ENCODE results near the gene RBM33. TPM values are rescaled to one million over a fixed set of nuclear protein-coding genes. Genes with fewer than 3 reads are reported as not detected.

Gene RBM33
- total RNA-seq, 1 donor from 2014 or later, result 21.8 TPM

GRCh38 chr7:155724327-155725005 is 80.0 kb downstream of the RBM33 start:
- no peak for DNase-seq (ENCODE audit: low read depth, low spot score)

- DNase-seq (ENCODE audit: low read depth, low spot score), result no peak
Observed at GRCh38 chr7:155725006-155725355, 80.5 kb downstream of the RBM33 start.

GRCh38 chr7:155727616-155728015 is 83.2 kb downstream of the RBM33 start:
- DNase-seq (ENCODE audit: low read depth, low spot score), result no peak

DNA sequence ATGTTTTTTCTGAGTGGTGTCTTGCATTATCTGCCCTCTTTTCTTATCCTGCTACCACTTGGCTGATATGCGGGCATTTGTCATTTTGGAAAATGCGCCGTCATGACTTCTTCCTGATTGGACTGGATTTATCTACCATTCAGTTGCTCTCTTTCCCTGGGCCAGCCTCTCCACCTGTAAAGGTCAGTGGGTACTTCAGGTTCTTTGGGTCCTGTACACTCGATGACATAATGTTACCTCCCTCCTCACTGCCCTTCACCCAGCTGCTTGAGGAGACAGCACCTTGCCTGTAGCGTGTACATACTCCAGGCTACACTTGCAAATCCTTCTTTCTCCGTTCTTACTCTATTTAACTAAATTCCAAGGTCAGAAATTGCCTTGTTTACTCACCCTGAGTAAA is 83.7 kb downstream of the RBM33 start:
- DNase-seq (ENCODE audit: low read depth, low spot score), result no peak

- DNase-seq (ENCODE audit: low read depth, low spot score), result no peak
Observed at GRCh38 chr7:155729847-155730246, 85.4 kb downstream of the RBM33 start.

GRCh38 chr7:155731380-155731779 is 86.9 kb downstream of the RBM33 start:
- no peak for DNase-seq (ENCODE audit: low read depth, low spot score)

GRCh38 chr7:155731871-155732270 is 87.4 kb downstream of the RBM33 start:
- DNase-seq (ENCODE audit: low read depth, low spot score), result no peak

DNA sequence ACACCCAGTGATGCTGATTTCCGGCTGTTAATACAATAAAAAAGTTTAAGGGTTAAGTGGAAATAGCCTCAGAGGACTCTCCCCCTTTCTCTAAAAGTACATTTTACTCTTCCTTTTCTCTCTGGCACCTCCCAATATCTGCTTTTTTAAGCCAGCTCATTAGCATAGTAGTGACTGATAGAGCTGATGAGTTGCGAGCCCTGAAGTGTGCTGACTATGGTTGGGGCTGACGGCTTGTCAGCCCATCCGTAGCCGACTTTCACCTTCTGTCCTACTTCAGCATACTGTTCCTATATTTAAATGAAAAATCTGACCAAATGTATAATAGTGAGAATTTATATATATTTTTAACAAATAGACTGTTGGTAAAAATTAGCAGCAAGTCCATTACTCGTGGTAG is 87.8 kb downstream of the RBM33 start:
- no peak for DNase-seq (ENCODE audit: low read depth, low spot score)

DNA sequence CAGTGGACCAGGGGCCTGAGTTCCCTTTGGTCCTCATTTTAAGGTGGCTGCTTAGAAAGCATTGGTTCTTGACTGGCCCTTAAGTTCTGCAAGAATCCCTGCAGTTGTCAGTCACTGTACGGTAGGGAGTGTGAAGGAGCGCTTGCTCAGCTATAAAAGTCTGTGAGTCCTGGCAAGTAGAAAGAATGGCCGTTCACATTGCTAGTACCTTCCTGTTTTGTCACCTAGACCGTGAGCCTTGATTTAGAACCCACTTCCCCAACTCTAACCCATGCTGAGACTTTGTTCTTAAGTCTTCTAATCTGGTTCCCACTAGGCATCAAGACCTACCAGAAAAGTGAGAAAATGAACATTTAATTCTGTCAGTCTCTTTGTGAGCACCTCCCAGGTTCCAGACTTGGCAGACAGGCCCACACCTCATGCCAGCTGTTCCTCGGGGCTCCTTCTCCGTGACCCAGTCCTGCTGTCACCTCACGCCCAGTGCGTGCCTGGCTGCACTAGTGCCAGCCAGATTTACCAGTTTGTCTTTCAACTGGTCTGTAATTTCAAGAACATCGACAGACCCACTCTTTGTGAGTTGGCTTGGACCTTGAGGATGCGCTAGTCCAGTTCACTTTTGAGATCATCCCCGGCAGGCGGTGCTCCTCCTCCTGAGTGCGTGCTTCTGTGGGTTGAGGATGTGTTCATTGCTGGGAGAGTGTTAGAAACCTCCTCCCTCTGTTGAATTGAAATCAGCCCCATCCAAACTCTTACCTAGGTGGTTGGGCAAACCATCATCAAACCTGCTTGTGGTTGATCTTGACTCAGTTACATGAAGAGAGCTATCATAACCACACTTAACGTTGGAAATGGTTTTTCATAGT is 89.4 kb downstream of the RBM33 start:
- DNase-seq (ENCODE audit: low read depth, low spot score), result no peak

DNA sequence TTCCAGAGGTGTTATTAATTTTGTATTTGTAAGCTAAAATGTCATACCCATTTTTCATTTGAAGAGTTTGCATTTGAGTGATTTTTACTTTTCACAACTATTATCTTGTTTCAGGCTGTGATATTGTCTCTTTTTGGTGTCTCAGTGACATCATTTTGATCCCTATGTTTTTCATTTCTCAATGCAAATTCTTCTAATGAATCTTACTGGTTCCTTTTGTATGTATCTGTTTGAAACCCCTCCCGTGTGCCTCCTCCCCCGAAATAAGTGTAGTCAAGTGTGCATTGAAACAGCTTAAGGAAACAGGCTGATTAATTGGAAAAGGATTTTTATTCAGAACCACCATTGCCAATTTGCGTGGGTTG is 90.0 kb downstream of the RBM33 start:
- no peak for DNase-seq (ENCODE audit: low read depth, low spot score)

DNA sequence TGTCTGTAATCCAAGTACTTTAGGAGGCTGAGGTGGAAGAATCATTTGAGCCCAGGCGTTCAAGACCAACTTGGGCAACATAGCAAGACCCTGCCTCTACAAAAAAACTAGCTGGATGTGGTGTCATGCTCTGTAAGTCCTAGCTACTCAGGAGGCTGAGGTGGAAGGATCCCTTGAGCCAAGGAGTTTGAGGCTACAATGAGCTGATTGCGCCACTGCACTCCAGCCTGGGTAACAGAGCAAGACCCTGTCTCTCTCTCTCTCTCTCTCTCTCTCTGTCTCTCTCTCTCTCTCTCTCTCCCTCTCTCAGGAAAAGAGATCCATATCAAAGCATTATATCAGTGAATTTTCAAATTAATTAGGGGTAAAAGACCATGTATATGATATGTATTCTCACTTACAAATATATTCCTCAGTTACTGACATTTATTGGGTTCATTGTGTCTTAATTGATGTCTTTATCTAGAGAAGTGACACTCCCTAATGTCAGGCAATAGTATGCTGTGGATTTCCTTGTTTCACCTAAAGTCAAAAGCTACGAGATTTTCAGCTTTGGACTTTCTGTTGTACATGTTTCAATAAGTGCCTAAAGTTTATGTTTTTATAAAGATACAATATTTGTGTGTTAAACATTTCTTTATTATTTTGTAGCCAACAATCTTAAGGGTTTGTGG is 91.1 kb downstream of the RBM33 start:
- no peak for DNase-seq (ENCODE audit: low read depth, low spot score)

- no peak for DNase-seq (ENCODE audit: low read depth, low spot score)
Observed at GRCh38 chr7:155737590-155737989, 93.1 kb downstream of the RBM33 start.

DNA sequence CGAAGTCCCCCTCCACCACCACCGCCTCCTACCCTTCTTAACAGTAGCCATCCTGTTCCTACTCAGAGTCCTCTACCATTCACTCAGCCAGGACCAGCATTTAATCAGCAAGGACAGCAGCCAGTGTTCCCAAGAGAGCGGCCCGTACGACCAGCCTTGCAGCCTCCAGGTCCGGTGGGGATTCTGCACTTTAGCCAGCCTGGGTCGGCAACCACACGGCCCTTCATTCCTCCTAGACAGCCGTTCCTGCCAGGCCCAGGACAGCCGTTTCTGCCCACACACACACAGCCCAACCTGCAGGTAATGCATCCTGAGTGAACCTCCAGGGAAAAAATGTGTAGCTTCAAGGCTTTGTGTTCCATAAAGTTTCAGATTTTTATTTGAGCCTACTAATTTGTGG is 93.6 kb downstream of the RBM33 start:
- DNase-seq (ENCODE audit: low read depth, low spot score), result no peak

DNA sequence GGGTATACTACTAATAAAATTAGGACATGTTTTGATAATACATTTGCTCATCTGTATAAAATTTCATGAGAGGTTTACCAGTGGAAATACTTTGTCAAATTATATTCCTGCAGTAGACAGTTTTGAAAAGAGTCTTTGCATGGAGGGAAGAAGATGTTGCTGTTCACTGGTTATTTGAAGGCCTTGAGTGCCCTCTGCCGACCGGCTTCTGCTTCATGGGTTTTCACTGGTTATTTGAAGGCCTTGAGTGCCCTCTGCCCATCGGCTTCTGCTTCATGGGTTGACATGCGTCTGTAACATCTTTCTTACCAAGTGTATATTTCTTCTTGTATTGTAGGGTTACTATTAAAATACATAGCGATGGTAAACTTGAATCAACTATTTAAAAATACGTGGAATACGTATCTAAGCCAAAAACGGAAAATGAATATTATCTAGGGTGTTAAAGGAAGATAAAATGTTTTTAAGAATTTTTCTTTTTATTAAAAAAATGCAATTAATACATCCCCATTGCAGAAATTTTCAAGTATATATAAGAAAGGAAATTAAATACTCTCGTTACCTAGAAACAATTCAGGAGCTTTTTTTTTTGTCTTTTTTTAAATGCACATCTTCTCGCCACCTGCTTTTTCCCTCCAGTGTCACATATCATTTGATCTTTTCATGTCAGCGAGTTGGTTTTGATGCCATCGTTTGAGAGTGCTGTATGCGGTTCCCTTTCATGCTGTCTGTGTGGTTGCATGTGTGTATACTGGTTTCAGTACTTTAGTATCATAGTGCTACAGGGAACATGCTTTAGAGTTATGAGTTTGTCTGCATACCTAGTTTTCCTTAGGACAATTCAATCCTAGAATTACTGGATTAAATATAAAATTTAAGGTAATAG is 94.4 kb downstream of the RBM33 start:
- DNase-seq (ENCODE audit: low read depth, low spot score), result peak; percentile 51

GRCh38 chr7:155739538-155740143 is 95.2 kb downstream of the RBM33 start:
- DNase-seq (ENCODE audit: low read depth, low spot score), result no peak

GRCh38 chr7:155741082-155741481 is 96.6 kb downstream of the RBM33 start:
- DNase-seq (ENCODE audit: low read depth, low spot score), result no peak

DNA sequence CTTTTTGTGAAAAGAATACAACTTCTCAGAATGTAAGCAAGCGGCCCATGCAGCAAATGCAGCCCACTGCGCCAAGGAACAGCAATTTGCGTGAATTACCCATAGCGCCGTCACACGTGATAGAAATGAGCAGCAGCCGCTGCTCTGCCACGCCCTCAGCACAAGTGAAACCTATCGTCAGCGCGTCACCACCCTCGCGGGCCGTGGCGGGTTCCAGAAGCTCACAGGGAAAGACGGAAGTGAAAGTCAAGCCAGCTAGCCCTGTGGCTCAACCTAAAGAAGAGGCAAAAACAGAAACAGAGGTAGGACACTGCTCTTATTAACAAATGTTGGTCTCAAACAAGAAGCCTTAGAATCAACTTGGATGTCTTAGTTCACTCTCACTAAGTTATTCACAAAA is 97.3 kb downstream of the RBM33 start:
- no peak for DNase-seq (ENCODE audit: low read depth, low spot score)

DNA sequence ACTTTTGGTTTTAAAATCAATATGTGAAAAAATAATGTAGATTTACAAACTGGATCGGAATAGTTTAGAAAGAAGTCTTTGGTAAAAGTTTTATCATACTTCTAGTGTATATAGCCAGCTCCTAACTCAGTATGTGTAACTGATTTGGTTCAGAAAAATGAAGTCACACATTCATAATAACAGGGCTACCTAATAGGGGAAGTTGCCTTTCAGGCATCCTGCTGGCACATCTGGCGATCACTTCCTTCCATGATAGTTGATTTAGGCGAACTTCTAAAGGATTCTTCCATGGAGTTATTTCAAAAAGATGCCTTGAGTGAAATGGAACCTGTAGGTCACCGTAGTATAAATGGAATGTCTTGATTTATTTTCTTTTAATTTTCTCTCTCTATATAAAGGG is 98.7 kb downstream of the RBM33 start:
- DNase-seq (ENCODE audit: low read depth, low spot score), result no peak

DNA sequence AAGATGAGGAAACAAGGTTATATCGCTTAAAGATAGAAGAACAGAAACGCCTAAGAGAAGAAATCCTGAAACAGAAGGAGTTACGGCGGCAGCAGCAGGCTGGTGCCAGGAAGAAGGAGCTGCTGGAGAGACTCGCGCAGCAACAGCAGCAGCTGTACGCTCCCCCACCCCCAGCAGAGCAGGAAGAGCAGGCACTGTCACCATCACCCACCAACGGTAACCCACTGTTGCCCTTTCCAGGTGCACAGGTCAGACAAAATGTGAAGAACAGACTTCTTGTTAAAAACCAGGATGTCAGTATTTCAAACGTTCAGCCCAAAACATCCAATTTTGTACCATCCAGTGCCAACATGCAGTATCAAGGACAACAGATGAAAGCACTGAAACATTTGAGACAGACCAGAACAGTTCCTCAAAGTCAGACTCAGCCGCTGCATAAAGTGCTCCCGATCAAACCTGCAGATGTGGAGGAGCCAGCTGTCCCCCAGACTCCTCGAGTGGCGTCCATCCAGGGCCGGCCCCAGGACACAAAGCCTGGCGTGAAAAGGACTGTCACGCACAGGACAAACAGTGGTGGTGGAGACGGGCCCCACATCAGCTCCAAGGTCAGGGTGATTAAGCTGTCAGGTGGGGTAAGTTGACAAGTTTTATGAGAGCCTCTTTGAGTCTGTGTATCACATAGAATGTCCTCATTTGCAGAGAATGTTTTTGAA is 100.7 kb downstream of the RBM33 start:
- no peak for DNase-seq (ENCODE audit: low read depth, low spot score)

- DNase-seq (ENCODE audit: low read depth, low spot score), result no peak
Observed at GRCh38 chr7:155745737-155746136, 101.3 kb downstream of the RBM33 start.
